H1 (cell line): ENCODE measurements around the gene ZFYVE27. TPM values are rescaled to one million over a fixed set of nuclear protein-coding genes. Genes with fewer than 3 reads are reported as not detected.

ENCODE experiments used
- CTCF ChIA-PET: fragments of 300-600 bp; sonication (Branson Sonifier 250); formaldehyde crosslinking; loops from one replicate; lab custom pipeline; 2021; ENCODE audit not compliant: partially characterized antibody; lab: Charles Lee
- POLR2A ChIA-PET: fragments of 300-600 bp; sonication (Branson Sonifier 250); formaldehyde crosslinking; loops from one replicate; lab custom pipeline; 2021; ENCODE audit warnings: inconsistent platforms; ENCODE audit not compliant: partially characterized antibody; lab: Charles Lee
- DNase-seq, 2 experiments: peaks; one replicate each; pipeline versions ENCODE4 v3.0.0 to v3.0.0-alpha.2; 2010 to 2022; ENCODE audit warnings: low spot score in 2 of 2, low read depth in 1 of 2, mixed read lengths in 1 of 2
- FAIRE-seq: peaks from 2 replicates; lab custom pipeline; 2011; peaks lifted over from hg19 to GRCh38; lab: Jason Lieb, UNC
- H2AFZ ChIP-seq: 2 replicates; pipeline ENCODE4 v1.8.1; 2012; ENCODE audit warnings: low read length, inconsistent platforms
- H2AK5ac ChIP-seq: 2 replicates; pipeline ENCODE4 v1.6.1; 2013; ENCODE audit warnings: low read depth, low read length
- H2BK120ac ChIP-seq: replicated peaks from 2 replicates; pipeline ENCODE3; 2013; ENCODE audit warnings: low read depth, low read length, inconsistent platforms
- H2BK12ac ChIP-seq: 2 replicates; pipeline ENCODE4 v1.6.1; 2013; ENCODE audit warnings: low read depth, low read length
- H2BK15ac ChIP-seq: 2 replicates; pipeline ENCODE4 v1.6.1; 2013; ENCODE audit warnings: low read length
- H2BK20ac ChIP-seq: 2 replicates; pipeline ENCODE4 v1.6.1; 2013; ENCODE audit warnings: low read length
- H2BK5ac ChIP-seq: 2 replicates; pipeline ENCODE4 v1.6.1; 2013; ENCODE audit warnings: low read depth, low read length
- H3K14ac ChIP-seq: 2 replicates; pipeline ENCODE4 v1.6.1; 2013; ENCODE audit warnings: inconsistent platforms; ENCODE audit not compliant: insufficient read length
- H3K18ac ChIP-seq: 2 replicates; pipeline ENCODE4 v1.6.1; 2013; ENCODE audit warnings: low read length; ENCODE audit errors: extremely low read depth
- H3K23ac ChIP-seq: 2 replicates; pipeline ENCODE4 v1.6.1; 2013; ENCODE audit warnings: inconsistent platforms; ENCODE audit not compliant: insufficient read length
- H3K23me2 ChIP-seq: 2 replicates; pipeline ENCODE4 v1.6.1; 2013; ENCODE audit warnings: low read depth, low read length
- H3K27ac ChIP-seq: 2 replicates; pipeline ENCODE4 v1.6.1; 2011; ENCODE audit warnings: low read depth, low read length, inconsistent platforms
- H3K27me3 ChIP-seq, 4 experiments: replicated peaks in 1 of 4; 1 replicate in 1 of 4; 2 replicates in 3 of 4; pipeline versions ENCODE4 v1.6.1 to v1.8.1; 2011 to 2013; ENCODE audit warnings: low read length in 3 of 4, mild to moderate bottlenecking in 3 of 4, inconsistent platforms in 2 of 4, mixed read lengths in 2 of 4, moderate library complexity in 1 of 4; ENCODE audit not compliant: control insufficient read depth in 3 of 4, insufficient read depth in 3 of 4; ENCODE audit errors: extremely low read depth in 1 of 4
- H3K36me3 ChIP-seq, 4 experiments: 2 replicates each; pipeline versions ENCODE4 v1.6.1 to v1.8.1; 2011 to 2013; ENCODE audit warnings: mild to moderate bottlenecking in 4 of 4, low read length in 3 of 4, moderate library complexity in 2 of 4, control low read depth in 1 of 4, inconsistent platforms in 1 of 4; ENCODE audit not compliant: insufficient read depth in 4 of 4, control insufficient read depth in 2 of 4
- H3K4ac ChIP-seq: replicated peaks from 2 replicates; pipeline ENCODE3; 2013; ENCODE audit warnings: low read length, low read depth, mixed read lengths, inconsistent platforms; ENCODE audit not compliant: insufficient read length
- H3K4me1 ChIP-seq, 4 experiments: replicated peaks in 1 of 4; 1 replicate in 1 of 4; 2 replicates in 3 of 4; pipeline versions ENCODE4 v1.6.1 to v1.8.1; 2011 to 2013; ENCODE audit warnings: low read length in 3 of 4, inconsistent platforms in 2 of 4, mixed read lengths in 1 of 4; ENCODE audit not compliant: insufficient read depth in 4 of 4, control insufficient read depth in 3 of 4
- H3K4me2 ChIP-seq, 2 experiments: 2 replicates each; pipeline versions ENCODE4 v1.6.1 to v1.8.1; 2011 to 2013; ENCODE audit warnings: low read depth in 2 of 2, low read length in 2 of 2, control low read depth in 1 of 2, inconsistent platforms in 1 of 2, mild to moderate bottlenecking in 1 of 2; ENCODE audit not compliant: insufficient read depth in 1 of 2
- H3K4me3 ChIP-seq, 4 experiments: fragments of 200-600, 300-600 bp in 1 of 4; sonication (generic), shearing (Covaris generic), sonication (Bioruptor Twin) in 1 of 4; 2 replicates each; pipeline versions ENCODE4 v1.5.1 to v1.8.1; 2011 to 2016; ENCODE audit warnings: low read length in 4 of 4, low read depth in 3 of 4, control low read depth in 2 of 4, inconsistent platforms in 2 of 4, mild to moderate bottlenecking in 2 of 4, mixed read lengths in 1 of 4, moderate library complexity in 1 of 4; ENCODE audit not compliant: insufficient read depth in 2 of 4; ENCODE audit errors: extremely low read depth in 1 of 4
- H3K56ac ChIP-seq: replicated peaks from 2 replicates; pipeline ENCODE3; 2013; ENCODE audit warnings: low read depth, mild to moderate bottlenecking, mixed read lengths, low read length, inconsistent platforms; ENCODE audit not compliant: insufficient read length
- H3K79me1 ChIP-seq: 2 replicates; pipeline ENCODE4 v1.6.1; 2013; ENCODE audit warnings: low read depth, low read length, control low read depth
- H3K79me2 ChIP-seq, 2 experiments: 2 replicates each; pipeline versions ENCODE4 v1.6.1 to v1.8.1; 2012 to 2013; ENCODE audit warnings: low read length in 2 of 2, mild to moderate bottlenecking in 2 of 2, inconsistent platforms in 1 of 2; ENCODE audit not compliant: insufficient read depth in 2 of 2, control insufficient read depth in 1 of 2
- H3K9ac ChIP-seq, 4 experiments: replicated peaks in 1 of 4; 1 replicate in 1 of 4; 2 replicates in 3 of 4; pipeline versions ENCODE4 v1.6.1 to v1.8.1; 2011 to 2013; ENCODE audit warnings: low read depth in 3 of 4, low read length in 3 of 4, control low read depth in 2 of 4, mild to moderate bottlenecking in 2 of 4, moderate library complexity in 2 of 4, inconsistent platforms in 1 of 4; ENCODE audit errors: extremely low read depth in 1 of 4
- H3K9me3 ChIP-seq, 2 experiments: 2 replicates each; pipeline versions ENCODE4 v1.6.1 to v1.8.1; 2012 to 2013; ENCODE audit warnings: mild to moderate bottlenecking in 2 of 2, moderate library complexity in 2 of 2, control low read depth in 1 of 2, inconsistent platforms in 1 of 2, low read depth in 1 of 2, low read length in 1 of 2, mixed read lengths in 1 of 2; ENCODE audit not compliant: insufficient read depth in 2 of 2
- H4K20me1 ChIP-seq, 2 experiments: replicated peaks in 1 of 2; 2 replicates each; pipeline versions ENCODE3 to v1.8.1; 2011 to 2013; ENCODE audit warnings: inconsistent platforms in 2 of 2, low read length in 2 of 2, mild to moderate bottlenecking in 1 of 2; ENCODE audit not compliant: insufficient read depth in 2 of 2, control insufficient read depth in 1 of 2
- H4K5ac ChIP-seq: 2 replicates; pipeline ENCODE4 v1.6.1; 2013; ENCODE audit warnings: low read length, low read depth, mixed read lengths, inconsistent platforms; ENCODE audit not compliant: insufficient read length
- H4K8ac ChIP-seq: 2 replicates; pipeline ENCODE4 v1.8.0; 2013; ENCODE audit warnings: mild to moderate bottlenecking, moderate library complexity, low read length, inconsistent platforms; ENCODE audit not compliant: insufficient read depth; ENCODE audit errors: extremely low read depth
- H4K91ac ChIP-seq: replicated peaks from 2 replicates; pipeline ENCODE3; 2013; ENCODE audit warnings: low read length, mixed read lengths, inconsistent platforms; ENCODE audit not compliant: insufficient read length
- BACH1 ChIP-seq: IDR thresholded peaks from 2 replicates; pipeline ENCODE4 v1.6.1; 2012; ENCODE audit warnings: low read length, improper control_type of control experiment
- CHD1 ChIP-seq: IDR thresholded peaks from 2 replicates; pipeline ENCODE4 v1.6.1; 2012; ENCODE audit warnings: low read depth, low read length, improper control_type of control experiment
- CHD2 ChIP-seq: IDR thresholded peaks from 2 replicates; pipeline ENCODE4 v1.6.1; 2012; ENCODE audit warnings: low read length, improper control_type of control experiment
- PHF8 ChIP-seq: fragments of 200-600 bp; sonication (generic); conservative IDR thresholded peaks from 2 replicates; pipeline ENCODE4 v1.7.1; 2012; ENCODE audit warnings: low read depth, mild to moderate bottlenecking, inconsistent platforms, low read length, moderate library complexity
- TCF12 ChIP-seq: IDR thresholded peaks from 2 replicates; pipeline ENCODE4 v1.6.1; 2011; ENCODE audit warnings: low read depth, mild to moderate bottlenecking, low read length
- YY1 ChIP-seq: IDR thresholded peaks from 2 replicates; pipeline ENCODE4 v1.6.1; 2011; ENCODE audit warnings: low read depth, mild to moderate bottlenecking, low read length
- WGBS, 2 experiments: shearing (Covaris generic) in 1 of 2; methylation state at CpG; one replicate each; pipeline versions ENCODE4 v1.1.6 to v1.1.7; 2013 to 2015; ENCODE audit warnings: low lambda C conversion rate in 2 of 2, mixed read lengths in 2 of 2, inconsistent platforms in 1 of 2, low coverage in 1 of 2, missing lambda C conversion rate in 1 of 2; ENCODE audit not compliant: insufficient replicate concordance in 2 of 2, insufficient coverage in 1 of 2, insufficient read length in 1 of 2; ENCODE audit errors: extremely low coverage in 1 of 2, missing lambda C conversion rate in 1 of 2; 5-methylcytosine and 5-hydroxymethylcytosine counted together
- polyA plus RNA-seq, 7 experiments: library from polyadenylated mRNA; depleted of rRNA in 3 of 7; stranded (reverse) in 5 of 7; unstranded in 2 of 7; fragments of >200 nt in 5 of 7; fragments of 200-250 nt in 2 of 7; gene quantifications; 1 replicate in 5 of 7; 2 replicates in 1 of 7; 4 replicates in 1 of 7; pipeline versions ENCODE4 v1.2.1 to v1.2.3, GENCODE V29; 2011 to 2013; ENCODE audit warnings: missing spikeins in 2 of 7, mixed read lengths in 2 of 7
- total RNA-seq: library from RNA; stranded (reverse); fragmentation: NEBNext Ultra II Directional; extraction: Animal tissue kit (Norgen Biotek cat#: 25700); gene quantifications from 2 replicates; pipeline ENCODE4 v1.2.1, GENCODE V29; 2021
- TF ChIP-seq, protein P1 (sequence below): IDR thresholded peaks from 2 replicates; pipeline ENCODE4 v1.6.1; 2011; ENCODE audit warnings: low read length, improper control_type of control experiment

ZFYVE27 gene
- total and polyA plus RNA-seq, 2 of the 8 experiments (the other 6 are each of a cell fraction or from before 2014, with no cell fraction given) = 16.6 to 19.8 TPM

DNA sequence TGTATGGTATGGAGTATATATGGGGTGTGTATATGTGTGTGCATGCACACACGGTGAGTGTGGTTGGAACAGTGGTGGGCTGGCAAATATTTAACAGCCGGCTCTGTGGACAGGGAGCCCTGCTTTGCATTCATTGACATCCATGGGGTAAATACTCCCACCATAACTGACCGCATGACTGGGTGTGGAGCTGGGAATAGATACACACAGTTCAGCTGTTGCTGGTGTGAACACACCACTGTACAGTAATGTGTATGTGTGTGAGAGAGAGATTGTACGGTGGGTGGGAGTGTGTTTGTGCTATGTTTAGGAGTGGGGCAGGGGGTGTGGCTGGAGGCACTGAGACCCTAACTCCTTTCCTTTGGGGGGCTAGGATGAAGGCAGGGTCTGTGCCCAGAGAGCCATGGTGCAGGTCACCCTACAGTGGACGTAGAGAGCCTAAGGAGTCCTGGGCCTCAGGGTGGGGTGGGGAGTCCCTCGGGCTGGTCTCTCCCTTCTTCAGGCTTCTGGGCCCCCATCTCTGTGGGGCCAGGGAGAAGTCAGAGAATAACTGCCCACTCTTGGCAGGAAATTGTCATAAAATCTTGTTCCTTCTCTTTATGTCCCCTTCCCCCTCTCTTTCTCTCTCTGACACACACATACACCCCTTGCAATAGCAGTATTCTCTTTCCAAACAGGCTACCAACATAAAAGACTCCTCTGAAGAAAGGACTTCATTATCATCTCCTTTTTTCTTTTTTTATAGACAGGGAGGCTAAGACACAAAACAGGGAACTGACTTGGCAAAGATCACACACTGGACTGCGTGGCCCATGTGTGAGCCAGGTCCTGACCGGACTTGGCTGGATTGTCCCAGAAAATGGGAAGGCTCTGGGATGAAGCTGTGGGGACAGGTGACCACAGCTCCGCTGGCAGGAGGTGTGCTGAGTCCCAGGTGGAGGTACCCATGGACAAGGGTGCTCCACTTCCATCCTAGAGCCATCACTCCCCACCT is 31.7 kb downstream of the ZFYVE27 start:
- Histone ChIP-seq H2BK12ac (no peak overlapping the region), H3K9ac (no peak overlapping the region), H4K20me1 (no peaks in the 10 kb centered on the region), H3K23ac (no peak overlapping the region), H4K8ac (no peak overlapping the region), H3K14ac (no peak overlapping the region), H3K4ac (no peak overlapping the region), H3K4me3 (no peak overlapping the region), H2AFZ (no peak overlapping the region), H3K27me3 (peaks cover 14 to 49% (median 40%) of the 10 kb centered on the region in 4 experiments), H2BK120ac (no peak overlapping the region), H2AK5ac (no peak overlapping the region), H3K79me2 (no peaks in the 10 kb centered on the region), H4K91ac (no peak overlapping the region), H3K23me2 (peaks cover 15% of the 10 kb centered on the region; the same call in 1 of the 2 replicates), H3K27ac (no peak overlapping the region), H3K4me1 (peaks cover 2 to 10% (median 7%) of the 10 kb centered on the region in 4 experiments; a peak in 6 of 7 replicates), H3K4me2 (no peak overlapping the region), H3K9me3 (no peaks in the 10 kb centered on the region), H4K5ac (no peak overlapping the region), H2BK20ac (no peak overlapping the region), H3K56ac (no peak overlapping the region), H2BK5ac (no peak overlapping the region), H3K18ac (no peak overlapping the region), H2BK15ac (no peak overlapping the region), H3K79me1 (no peaks in the 10 kb centered on the region; the same call in 1 of the 2 replicates), H3K36me3 (no peaks in the 10 kb centered on the region; a peak in 1 of 8 replicates)
- TF ChIP-seq CHD1 (no peak), PHF8 (no peak), TCF12 (no peak), CHD2 (no peak), BACH1 (no peak), YY1 (no peak)
- TF ChIP-seq, protein P1, sequence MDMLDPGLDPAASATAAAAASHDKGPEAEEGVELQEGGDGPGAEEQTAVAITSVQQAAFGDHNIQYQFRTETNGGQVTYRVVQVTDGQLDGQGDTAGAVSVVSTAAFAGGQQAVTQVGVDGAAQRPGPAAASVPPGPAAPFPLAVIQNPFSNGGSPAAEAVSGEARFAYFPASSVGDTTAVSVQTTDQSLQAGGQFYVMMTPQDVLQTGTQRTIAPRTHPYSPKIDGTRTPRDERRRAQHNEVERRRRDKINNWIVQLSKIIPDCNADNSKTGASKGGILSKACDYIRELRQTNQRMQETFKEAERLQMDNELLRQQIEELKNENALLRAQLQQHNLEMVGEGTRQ = no peak
- FAIRE-seq (no peak), DNase-seq (no peak)
- WGBS, 2 experiments = 91% methylated on average over 8 of the region's 9 CpGs; no CpG with 5 or more reads in 1 of the 2 experiments
- ChIA-PET CTCF (interaction anchor here (0.5 to 1.9 kb wide), 7 partner anchors 10 to 135 kb away, joined by 3 to 10 read pairs (median 4); no protein-coding TSS in a partner anchor), POLR2A (interaction anchor here (0.8 kb wide), 1 partner anchor 9 kb away, joined by 3 read pairs; no protein-coding TSS in a partner anchor)
